Measurements from ENCODE around the gene SNX13.

SNX13 gene

DNA sequence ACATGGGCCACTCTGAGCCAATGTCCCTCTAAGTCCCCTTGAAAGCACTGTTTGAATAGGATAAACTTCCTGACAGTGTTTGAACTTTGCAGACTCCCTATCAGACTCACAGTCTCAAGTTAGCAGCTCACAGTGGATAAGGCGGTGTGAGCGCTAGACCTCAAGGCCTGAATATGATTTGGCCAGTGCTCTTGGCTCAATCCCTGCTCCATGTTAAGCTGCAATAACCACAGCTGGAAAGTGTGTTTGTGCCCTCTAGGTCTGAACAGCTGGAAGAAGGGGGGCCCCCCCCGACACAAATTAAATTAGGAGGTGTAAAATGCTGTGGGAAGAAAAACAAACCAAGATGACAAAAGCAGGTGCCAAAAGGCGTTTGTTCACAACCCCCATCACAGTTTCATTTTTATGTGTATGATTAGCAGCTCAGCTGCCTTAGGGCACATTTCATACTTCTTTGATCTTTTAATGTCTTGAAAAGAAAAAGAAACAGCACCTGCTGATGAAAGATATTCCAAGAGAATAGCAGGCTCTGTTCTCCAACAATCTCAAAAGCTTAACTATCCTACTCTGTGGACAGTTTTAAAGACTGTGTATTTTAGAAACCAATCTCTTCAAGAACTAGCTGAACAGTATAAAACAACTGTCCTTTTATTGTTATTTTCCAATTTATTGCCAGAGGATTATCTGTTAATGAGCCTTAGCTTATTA is 167.6 kb downstream of the SNX13 start:
- no peak for DNase-seq

GRCh38 chr7:17771901-17772408 is 168.3 kb downstream of the SNX13 start:
- DNase-seq: no peak

- no peak for DNase-seq
These were observed 169.5 kb downstream of the SNX13 start for GRCh38 chr7:17770710-17771375.

DNA sequence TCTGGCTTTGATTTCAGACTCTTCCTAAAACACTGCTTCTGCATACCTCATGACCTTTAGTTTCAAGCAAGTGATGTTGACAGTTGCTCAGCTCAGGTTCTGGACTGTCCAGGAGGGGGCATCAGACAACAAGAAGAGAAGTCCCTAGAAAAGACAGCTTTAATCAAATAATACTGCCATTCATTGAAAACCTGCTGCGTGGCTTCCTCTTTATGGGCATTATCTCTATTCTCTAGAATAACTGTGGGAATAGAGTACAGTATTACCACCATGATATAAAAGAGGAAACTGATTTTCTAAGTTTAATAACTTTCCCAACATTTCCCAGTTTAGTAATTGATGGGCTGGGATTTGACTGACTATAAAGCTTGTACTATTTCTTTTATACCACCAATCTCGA is 170.4 kb downstream of the SNX13 start:
- peak; percentile 34 for DNase-seq

DNA sequence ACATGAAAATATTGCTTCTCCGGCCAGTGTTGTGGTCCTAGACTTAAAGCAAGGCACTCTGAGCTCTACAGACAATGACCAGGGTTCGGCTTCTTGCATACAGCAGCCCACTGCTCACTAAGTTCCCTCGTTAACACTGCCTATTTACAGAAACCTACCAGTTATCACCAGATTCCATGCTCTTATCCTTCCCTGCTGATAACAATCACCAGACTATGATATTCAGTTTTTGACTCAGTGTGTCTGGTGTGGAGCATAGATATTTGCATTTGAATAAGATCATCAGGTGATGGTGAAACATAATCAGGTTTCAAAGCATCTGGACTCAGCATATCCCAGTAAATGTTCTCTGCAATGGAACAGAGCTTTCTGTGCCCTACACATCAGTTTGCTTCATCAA is 182.3 kb downstream of the SNX13 start:
- DNase-seq: no peak

GRCh38 chr7:17746020-17746530 is 194.2 kb downstream of the SNX13 start:
- DNase-seq: no peak

- DNase-seq: no peak
These were observed 194.7 kb downstream of the SNX13 start for GRCh38 chr7:17745610-17746009.

GRCh38 chr7:17743316-17743715 is 197.0 kb downstream of the SNX13 start:
- no peak for DNase-seq

DNA sequence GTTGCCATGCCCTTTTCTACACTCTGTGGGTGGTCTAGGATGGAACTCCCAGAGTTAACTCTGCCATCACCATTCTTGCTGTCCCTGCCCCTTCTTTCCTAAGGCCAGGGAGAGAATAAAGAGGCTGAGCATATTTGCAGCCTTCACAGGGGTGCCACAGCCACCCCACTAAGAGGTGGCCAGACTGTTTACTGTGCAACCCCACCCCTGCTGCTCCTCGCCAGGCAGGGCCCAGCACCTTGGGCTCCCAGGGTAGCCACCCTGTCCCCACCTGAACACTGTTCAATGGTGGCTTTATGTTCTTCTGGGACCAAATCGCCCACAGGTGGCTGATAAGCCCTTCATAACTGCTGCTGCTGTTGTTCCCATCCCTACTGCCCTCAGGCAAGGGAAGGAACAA is 198.9 kb downstream of the SNX13 start:
- no peak for DNase-seq
